ENCODE measurements around the gene EFNA5.
"Not testable (repeated sequence)": the region's sequence is repeated elsewhere in the genome, so short reads cannot be mapped to it uniquely, and the experiment has no call there.

EFNA5 gene

GRCh38 chr5:107477492-107477891, 193.2 kb downstream of the EFNA5 start:
- no peak for DNase-seq

- no peak for DNase-seq
Observed at GRCh38 chr5:107476783-107477182, 194.0 kb downstream of the EFNA5 start.

GRCh38 chr5:107474716-107475489, 195.8 kb downstream of the EFNA5 start:
- no peak for DNase-seq

GRCh38 chr5:107474361-107474715, 196.4 kb downstream of the EFNA5 start:
- DNase-seq = no peak

- DNase-seq = no peak
Observed at GRCh38 chr5:107472620-107473064, 198.1 kb downstream of the EFNA5 start.

GRCh38 chr5:107470295-107470582, 200.5 kb downstream of the EFNA5 start:
- no peak for DNase-seq

GRCh38 chr5:107469485-107470294, 201.0 kb downstream of the EFNA5 start:
- no peak for DNase-seq

- DNase-seq = no peak
Observed at GRCh38 chr5:107469064-107469463, 201.7 kb downstream of the EFNA5 start.

- DNase-seq = no peak
Observed at GRCh38 chr5:107468276-107468675, 202.5 kb downstream of the EFNA5 start.

- no peak for DNase-seq
Observed at GRCh38 chr5:107467137-107467932, 203.4 kb downstream of the EFNA5 start.

- DNase-seq = no peak
Observed at GRCh38 chr5:107466233-107466769, 204.4 kb downstream of the EFNA5 start.

- DNase-seq = no peak
Observed at GRCh38 chr5:107464876-107465275, 205.9 kb downstream of the EFNA5 start.

- no peak for DNase-seq
Observed at GRCh38 chr5:107464416-107464815, 206.3 kb downstream of the EFNA5 start.

GRCh38 chr5:107463731-107464130, 207.0 kb downstream of the EFNA5 start:
- no peak for DNase-seq

GRCh38 chr5:107461770-107462169, 209.0 kb downstream of the EFNA5 start:
- no peak for DNase-seq

GRCh38 chr5:107460789-107461188, 209.9 kb downstream of the EFNA5 start:
- DNase-seq = no peak

GRCh38 chr5:107459605-107460004, 211.1 kb downstream of the EFNA5 start:
- DNase-seq = no peak

GRCh38 chr5:107458322-107458721, 212.4 kb downstream of the EFNA5 start:
- no peak for DNase-seq

- no peak for DNase-seq
Observed at GRCh38 chr5:107457881-107458280, 212.9 kb downstream of the EFNA5 start.

GRCh38 chr5:107457138-107457537, 213.6 kb downstream of the EFNA5 start:
- DNase-seq = no peak

GRCh38 chr5:107456281-107456715, 214.4 kb downstream of the EFNA5 start:
- no peak for DNase-seq

- no peak for DNase-seq
Observed at GRCh38 chr5:107455111-107455544, 215.6 kb downstream of the EFNA5 start.

- not testable (repeated sequence) for DNase-seq
Observed at GRCh38 chr5:107451827-107452226, 218.9 kb downstream of the EFNA5 start.

All from NCI-H1436 treated with DMSO at 0.1 percent for 48 hours (cell line).